ENCODE data around the gene PRSS57. TPM values are rescaled to one million over a fixed set of nuclear protein-coding genes. Genes with fewer than 3 reads are reported as not detected.

PRSS57 gene
- total RNA-seq, 1 experiment from 2014 or later, result not detected

DNA sequence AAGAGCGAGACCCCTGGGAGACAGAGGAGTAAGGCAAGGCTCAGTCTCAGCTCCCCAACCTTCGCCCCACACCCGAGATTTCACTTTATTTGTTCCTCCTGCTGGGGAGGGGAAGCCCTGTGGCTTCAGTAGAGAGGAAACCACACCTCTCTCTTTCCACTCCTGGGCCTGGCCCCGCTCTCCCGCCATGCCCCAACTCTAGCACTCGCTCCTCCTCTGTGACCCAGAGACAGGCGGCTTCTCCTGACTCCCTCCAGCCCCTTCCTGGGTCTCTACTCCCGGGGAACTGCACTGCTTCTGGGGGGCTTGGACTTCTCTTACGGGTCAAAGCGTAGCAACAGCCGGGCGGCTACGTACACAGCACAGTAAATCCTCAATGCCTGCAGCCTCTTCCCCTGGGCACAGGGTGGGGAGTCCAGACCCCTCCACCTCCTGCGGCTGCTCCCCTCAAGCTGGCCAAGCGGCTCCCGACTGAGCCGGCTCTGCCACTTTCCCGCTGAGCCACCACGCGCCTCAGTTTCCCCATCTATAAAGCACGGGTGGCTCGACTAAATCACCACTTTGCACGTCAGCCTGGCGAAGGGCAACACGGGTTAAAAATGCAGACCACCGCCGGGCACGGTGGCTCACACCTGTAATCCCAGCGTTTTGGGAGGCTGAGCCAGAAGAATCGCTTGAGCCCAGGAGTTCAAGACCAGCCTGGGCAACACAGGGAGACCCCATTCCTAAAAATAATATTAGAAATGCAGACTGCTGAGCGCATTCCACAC lies 33.6 kb downstream of the PRSS57 start:
- ATAC-seq (no peak), DNase-seq (ENCODE audit: low read depth, low spot score) (no peak)
- Histone ChIP-seq H3K27ac (ENCODE audit: low read length) (peak overlapping the region; percentile 71), H3K4me3 (ENCODE audit: low read depth in 2 of 2, low read length in 2 of 2) (peak overlapping the region; percentile 58 to 78), H3K36me3 (ENCODE audit: control insufficient read depth, insufficient read depth, low read length) (no peaks in the 10 kb centered on the region; the same call in 1 of the 2 replicates), H3K4me1 (ENCODE audit: control insufficient read depth, insufficient read depth, low read length) (no peaks in the 10 kb centered on the region; the same call in 1 of the 2 replicates), H3K27me3 (ENCODE audit: control insufficient read depth, insufficient read depth, low read length) (no peaks in the 10 kb centered on the region), H3K9me3 (ENCODE audit: control insufficient read depth, insufficient read depth, low read depth, low read length) (no peaks in the 10 kb centered on the region)
- intact Hi-C loops (cut with micrococcal nuclease; ENCODE audit: unreplicated experiment), result no loop called here
- ChIA-PET POLR2A (no interaction called here), CTCF (no interaction called here)
- in situ Hi-C loops (cut with HindIII; ENCODE audit: low pct_unique_long_range_greater_than_20kb, low sequenced_read_pairs), result no loop called here
- TF ChIP-seq, protein P1, sequence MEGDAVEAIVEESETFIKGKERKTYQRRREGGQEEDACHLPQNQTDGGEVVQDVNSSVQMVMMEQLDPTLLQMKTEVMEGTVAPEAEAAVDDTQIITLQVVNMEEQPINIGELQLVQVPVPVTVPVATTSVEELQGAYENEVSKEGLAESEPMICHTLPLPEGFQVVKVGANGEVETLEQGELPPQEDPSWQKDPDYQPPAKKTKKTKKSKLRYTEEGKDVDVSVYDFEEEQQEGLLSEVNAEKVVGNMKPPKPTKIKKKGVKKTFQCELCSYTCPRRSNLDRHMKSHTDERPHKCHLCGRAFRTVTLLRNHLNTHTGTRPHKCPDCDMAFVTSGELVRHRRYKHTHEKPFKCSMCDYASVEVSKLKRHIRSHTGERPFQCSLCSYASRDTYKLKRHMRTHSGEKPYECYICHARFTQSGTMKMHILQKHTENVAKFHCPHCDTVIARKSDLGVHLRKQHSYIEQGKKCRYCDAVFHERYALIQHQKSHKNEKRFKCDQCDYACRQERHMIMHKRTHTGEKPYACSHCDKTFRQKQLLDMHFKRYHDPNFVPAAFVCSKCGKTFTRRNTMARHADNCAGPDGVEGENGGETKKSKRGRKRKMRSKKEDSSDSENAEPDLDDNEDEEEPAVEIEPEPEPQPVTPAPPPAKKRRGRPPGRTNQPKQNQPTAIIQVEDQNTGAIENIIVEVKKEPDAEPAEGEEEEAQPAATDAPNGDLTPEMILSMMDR (IDR thresholded peaks at IDR 0.05), result no peak
- TSS peak; percentile 71 for BruUV-seq (replicated peaks)

DNA sequence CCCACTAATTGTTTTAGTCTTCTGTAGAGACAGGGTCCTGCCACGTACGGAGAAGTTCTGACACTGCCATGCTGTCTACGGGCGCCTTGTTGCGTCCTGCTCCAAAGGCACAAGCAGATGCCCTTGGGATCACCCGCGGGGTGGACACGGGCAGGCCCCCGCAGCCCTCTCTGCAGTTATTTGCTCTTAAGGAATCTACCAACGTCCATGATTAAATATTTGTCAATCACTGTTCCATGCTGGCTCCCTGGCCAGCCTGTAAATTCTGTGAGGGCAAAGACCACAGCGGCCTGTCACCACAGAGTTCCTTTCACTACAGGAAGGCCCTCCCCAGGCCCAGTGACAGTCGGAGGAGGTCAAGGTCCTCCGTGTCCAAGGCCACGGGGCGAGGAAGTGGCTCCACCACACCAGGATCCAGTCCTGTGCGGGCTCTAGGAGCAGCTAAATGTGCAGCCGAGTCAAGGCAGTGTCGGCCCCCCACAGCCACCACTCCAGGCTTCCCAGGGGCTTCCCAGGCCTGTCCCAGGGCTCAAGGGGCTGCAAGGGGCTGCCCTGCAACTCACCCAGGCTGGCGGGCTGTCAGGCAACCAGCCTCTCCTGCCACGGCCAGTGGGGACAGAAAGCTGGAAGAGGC lies 34.3 kb downstream of the PRSS57 start:
- ATAC-seq (no peak), DNase-seq (ENCODE audit: low read depth, low spot score) (no peak)
- TF ChIP-seq, protein P1 (IDR thresholded peaks at IDR 0.05), result no peak
- TF ChIP-seq, protein P2, sequence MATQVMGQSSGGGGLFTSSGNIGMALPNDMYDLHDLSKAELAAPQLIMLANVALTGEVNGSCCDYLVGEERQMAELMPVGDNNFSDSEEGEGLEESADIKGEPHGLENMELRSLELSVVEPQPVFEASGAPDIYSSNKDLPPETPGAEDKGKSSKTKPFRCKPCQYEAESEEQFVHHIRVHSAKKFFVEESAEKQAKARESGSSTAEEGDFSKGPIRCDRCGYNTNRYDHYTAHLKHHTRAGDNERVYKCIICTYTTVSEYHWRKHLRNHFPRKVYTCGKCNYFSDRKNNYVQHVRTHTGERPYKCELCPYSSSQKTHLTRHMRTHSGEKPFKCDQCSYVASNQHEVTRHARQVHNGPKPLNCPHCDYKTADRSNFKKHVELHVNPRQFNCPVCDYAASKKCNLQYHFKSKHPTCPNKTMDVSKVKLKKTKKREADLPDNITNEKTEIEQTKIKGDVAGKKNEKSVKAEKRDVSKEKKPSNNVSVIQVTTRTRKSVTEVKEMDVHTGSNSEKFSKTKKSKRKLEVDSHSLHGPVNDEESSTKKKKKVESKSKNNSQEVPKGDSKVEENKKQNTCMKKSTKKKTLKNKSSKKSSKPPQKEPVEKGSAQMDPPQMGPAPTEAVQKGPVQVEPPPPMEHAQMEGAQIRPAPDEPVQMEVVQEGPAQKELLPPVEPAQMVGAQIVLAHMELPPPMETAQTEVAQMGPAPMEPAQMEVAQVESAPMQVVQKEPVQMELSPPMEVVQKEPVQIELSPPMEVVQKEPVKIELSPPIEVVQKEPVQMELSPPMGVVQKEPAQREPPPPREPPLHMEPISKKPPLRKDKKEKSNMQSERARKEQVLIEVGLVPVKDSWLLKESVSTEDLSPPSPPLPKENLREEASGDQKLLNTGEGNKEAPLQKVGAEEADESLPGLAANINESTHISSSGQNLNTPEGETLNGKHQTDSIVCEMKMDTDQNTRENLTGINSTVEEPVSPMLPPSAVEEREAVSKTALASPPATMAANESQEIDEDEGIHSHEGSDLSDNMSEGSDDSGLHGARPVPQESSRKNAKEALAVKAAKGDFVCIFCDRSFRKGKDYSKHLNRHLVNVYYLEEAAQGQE (IDR thresholded peaks at IDR 0.05; ENCODE audit: insufficient read depth in 1 of 2, low read depth in 2 of 2, low read length in 1 of 2), result no peak
- TF ChIP-seq POLR2AphosphoS5 (IDR thresholded peaks at IDR 0.05; ENCODE audit: low read depth, low read length), result no peak
- TF ChIP-seq SIN3A (IDR thresholded peaks at IDR 0.05; ENCODE audit: borderline replicate concordance, insufficient read depth, low read depth, low read length), result no peak
- TF ChIP-seq TCF7L2 (IDR thresholded peaks at IDR 0.05; ENCODE audit: low read depth, low read length), result no peak
- POLR2A ChIA-PET, result no interaction called here
- CTCF ChIA-PET, result no interaction called here
- Histone ChIP-seq H3K4me3 (ENCODE audit: low read depth in 2 of 2, low read length in 2 of 2) (peak overlapping the region; percentile 58 to 78), H3K27me3 (ENCODE audit: control insufficient read depth, insufficient read depth, low read length) (no peaks in the 10 kb centered on the region), H3K36me3 (ENCODE audit: control insufficient read depth, insufficient read depth, low read length) (no peaks in the 10 kb centered on the region; the same call in 1 of the 2 replicates), H3K4me1 (ENCODE audit: control insufficient read depth, insufficient read depth, low read length) (no peaks in the 10 kb centered on the region; the same call in 1 of the 2 replicates), H3K27ac (ENCODE audit: low read length) (peak overlapping the region; percentile 71; the same call in 1 of the 2 replicates), H3K9me3 (ENCODE audit: control insufficient read depth, insufficient read depth, low read depth, low read length) (no peaks in the 10 kb centered on the region)
- intact Hi-C loops (cut with micrococcal nuclease; ENCODE audit: unreplicated experiment) (no loop called here), in situ Hi-C loops (cut with HindIII; ENCODE audit: low pct_unique_long_range_greater_than_20kb, low sequenced_read_pairs) (no loop called here)
- no TSS peak for BruUV-seq (replicated peaks)

Data from Panc1 (cell line).